Peyer's patch (tissue), 4 donors: ENCODE measurements around the gene BBS12.

Experiments
- CTCF ChIP-seq, 6 experiments: fragments of 450-650 bp in 4 of 6; fragments of 200-600 bp in 2 of 6; sonication (generic) in 1 of 6; IDR thresholded peaks; one replicate each; pipeline ENCODE4 v1.5.1; 2017 to 2019; ENCODE audit warnings: antibody characterized with exemption in 6 of 6, mild to moderate bottlenecking in 3 of 6, moderate library complexity in 1 of 6
- POLR2A ChIP-seq, 2 donors: fragments of 450-650 bp; IDR thresholded peaks; one replicate each; pipeline ENCODE4 v1.5.1; 2017; ENCODE audit warnings: antibody characterized with exemption in 2 of 2, mild to moderate bottlenecking in 2 of 2, moderate library complexity in 2 of 2

GRCh38 chr4:122766353-122766705 is 33.8 kb downstream of the BBS12 start:
- TF ChIP-seq CTCF (IDR thresholded peaks at IDR 0.05): no peak
- TF ChIP-seq POLR2A (IDR thresholded peaks at IDR 0.05): no peak
